H4 (cell line): ENCODE measurements around the gene ATG4C. TPM values are rescaled to one million over a fixed set of nuclear protein-coding genes. Genes with fewer than 3 reads are reported as not detected.
A peak's percentile ranks its signal among the peaks of the same experiment; 100 is the strongest.
"Not testable (repeated sequence)": the region's sequence is repeated elsewhere in the genome, so short reads cannot be mapped to it uniquely, and the experiment has no call there.

Experiments used
- DNase-seq: peaks from one replicate; pipeline ENCODE4 v3.0.0-alpha.2; 2015; ENCODE audit warnings: low spot score
- total RNA-seq: library from RNA; depleted of rRNA; stranded (reverse); fragments of >200 nt; shearing (Covaris generic); gene quantifications from 2 replicates; pipeline ENCODE4 v1.2.3, GENCODE V29; 2014

The ATG4C gene
- total RNA-seq, 1 experiment from 2014 or later = 14.1 TPM

DNA sequence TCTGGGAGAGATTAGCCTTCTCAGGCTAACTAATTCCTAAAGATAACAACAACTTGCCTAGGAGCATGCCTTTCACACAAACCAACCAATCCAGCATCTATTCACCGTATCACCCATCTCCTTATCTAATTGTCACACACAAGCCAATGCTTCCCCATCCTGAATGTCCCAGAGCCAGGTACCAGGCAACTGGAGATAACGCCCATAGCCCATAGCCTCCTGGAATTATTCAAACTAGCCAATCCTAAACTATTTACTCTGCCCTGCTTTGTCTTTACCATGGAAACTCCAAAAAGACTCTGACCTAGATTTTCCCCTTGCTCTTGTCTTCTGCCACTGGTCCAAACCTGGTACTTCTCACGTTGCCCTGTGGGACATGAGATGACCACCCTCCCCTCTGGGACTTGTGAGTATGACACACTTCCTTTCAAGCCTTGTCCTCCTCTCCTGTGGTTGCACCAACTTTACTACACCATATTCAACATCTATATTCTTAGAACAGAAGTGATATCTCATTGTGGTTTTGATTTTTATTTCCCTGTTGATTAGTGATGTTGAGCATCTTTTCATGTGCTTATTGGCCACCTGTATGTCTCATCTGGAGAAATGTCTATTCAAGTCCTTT is 8.8 kb upstream of the ATG4C start:
- DNase-seq = no peak

DNA sequence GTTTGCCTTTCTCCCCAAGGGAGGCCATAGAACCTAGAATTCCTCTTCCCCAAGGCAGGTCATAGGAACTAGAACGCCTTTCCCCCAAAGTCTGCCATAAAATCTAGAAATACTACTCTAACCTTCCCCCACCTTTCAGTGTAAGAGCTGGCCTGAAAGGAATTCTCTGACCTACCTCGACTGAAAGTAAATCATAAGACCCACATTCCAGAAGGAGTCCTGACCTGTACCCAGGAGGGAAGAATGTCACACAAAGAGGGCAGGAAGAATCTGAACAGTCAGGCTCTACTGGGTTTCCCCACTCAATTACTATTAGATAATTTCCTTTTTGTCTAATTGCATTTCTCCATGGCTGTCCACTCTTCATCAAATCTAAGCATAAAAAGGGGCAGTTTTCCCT is 5.7 kb upstream of the ATG4C start:
- no peak for DNase-seq

DNA sequence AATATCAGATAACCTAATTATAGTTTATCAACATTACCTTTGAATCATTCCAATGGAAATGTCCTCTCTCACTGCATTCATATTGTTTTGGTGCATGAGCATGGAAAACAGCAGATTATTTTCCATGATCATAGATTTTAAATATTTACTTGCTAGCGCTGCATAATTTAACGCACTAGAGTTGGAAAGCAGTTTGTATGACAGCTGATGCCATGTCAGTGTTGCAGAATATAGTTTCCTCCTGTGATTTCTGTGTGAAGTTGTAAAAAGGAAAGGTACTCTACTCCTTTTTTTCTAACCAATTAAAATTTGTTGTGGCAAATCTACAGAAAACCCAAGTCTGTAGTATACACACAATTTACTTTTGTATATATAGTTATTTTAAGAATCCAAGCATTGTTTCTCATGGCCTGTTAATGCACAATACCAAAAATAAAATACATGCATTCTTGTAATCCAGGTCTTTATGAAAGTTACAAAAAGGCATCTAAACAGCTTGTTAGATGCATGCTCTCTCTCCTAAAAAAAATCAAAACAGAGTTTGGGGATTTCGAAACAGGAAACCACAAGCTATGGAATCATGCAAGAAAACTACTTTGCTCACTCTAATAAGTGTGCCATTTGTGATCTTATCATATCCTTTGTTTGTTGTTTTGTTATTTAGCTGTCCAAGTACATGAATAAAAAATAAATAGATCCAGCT is 1.9 kb upstream of the ATG4C start:
- peak; percentile 50 for DNase-seq

DNA sequence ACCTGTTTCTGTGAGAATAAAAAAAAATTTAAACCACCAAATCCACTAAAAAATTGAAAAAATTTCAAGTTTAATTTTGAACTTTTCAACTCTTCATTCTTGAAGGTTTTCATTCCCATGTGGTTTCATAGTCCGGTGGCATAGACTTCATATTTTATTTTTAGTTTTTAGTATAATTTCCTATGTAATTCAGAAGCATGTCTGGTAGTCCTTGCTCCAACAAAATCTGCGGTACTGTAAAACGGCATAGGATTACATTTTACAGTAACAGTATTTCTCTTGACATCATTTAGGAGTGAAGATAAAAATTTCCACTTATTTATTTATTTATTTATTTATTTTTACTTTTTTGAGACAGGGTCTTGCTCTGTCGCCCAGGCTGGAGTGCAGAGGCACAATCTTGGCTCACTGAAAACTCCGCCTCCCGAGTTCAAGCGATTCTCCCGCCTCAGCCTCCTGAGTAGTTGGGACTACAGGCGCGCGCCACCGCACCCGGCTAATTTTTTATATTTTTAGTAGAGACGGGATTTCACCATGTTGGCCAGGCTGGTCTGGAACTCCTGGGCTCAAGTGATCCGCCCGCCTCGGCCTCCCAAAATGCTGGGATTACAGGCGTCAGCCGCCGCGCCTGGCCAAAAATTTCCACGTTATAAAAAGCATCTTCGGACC is 1.3 kb upstream of the ATG4C start:
- not testable (repeated sequence) for DNase-seq

DNA sequence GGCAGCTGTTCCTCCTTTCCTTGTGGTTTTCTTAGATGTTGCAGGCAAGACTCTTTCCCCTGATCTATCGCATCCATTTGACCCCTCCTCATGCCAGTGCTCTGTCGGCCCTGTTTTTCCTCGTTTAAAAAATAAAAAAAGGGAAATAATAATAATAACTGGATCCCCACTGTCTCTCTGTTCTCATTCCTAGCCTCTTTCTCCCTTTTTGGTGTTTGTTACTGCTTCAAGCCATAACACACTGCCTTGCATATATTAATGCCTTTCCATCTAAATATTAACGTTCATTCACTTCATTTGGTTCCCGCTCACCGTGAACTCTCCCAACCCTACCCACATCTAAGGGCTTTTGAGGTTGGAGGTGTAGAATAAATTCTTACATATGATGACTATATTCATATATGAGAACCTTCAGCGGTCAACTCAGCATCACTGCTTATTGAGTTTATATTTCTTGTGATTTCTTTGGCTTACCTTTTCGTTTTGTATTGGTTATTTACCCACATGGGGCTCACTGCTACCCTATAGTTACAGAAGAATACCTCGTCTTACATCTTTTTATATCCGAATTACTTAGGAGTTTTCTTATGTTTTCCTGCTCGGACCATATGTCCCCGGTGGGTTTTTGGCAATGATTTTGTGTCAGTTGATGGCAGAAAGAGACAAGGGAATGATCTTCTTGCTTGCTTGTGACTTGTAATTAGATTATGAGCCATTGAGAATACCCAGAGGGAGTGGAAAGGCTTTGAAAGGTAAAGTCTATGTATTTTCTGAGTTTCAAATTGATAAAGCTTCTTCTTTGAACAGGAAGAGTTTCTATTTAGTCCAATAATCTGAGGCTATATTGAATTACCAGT is 805 bp downstream of the ATG4C start:
- no peak for DNase-seq

DNA sequence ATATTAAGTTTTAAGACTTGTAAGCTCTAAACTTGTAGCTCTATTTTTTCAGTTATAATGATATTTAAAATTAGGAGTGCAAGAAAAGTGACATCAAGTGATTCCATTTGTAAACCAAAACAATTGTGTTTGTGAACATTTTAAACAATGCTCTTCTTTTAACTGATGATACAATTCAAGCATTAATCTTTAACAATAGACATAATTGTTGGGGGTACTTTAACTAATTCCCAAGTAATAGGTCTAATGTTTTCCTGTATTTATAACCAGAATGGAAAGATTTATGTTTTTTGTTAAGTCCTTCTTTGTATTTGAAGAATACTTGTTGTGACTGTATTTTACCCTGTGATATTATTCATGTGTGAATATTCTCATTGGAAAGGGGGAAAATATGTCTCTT is 6.8 kb downstream of the ATG4C start:
- DNase-seq = no peak

DNA sequence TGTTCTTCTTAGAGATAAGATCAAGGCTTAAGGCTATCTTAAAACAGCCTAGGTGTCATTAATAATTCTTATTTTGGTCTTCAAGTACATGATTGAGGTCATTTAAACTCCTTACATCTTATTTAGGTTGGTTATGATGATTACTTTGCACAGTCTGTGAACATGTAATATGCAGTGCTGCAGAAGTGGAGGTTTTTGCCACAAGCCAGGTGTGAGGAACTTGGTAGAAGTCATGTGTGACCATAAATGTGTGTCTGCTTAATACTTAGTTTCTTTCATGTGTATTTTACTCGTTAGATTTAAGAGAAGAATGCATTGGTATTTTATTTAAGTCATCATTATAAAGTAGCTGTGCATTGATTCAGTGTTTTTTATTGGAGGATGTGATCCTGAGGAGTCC is 10.1 kb downstream of the ATG4C start:
- no peak for DNase-seq

DNA sequence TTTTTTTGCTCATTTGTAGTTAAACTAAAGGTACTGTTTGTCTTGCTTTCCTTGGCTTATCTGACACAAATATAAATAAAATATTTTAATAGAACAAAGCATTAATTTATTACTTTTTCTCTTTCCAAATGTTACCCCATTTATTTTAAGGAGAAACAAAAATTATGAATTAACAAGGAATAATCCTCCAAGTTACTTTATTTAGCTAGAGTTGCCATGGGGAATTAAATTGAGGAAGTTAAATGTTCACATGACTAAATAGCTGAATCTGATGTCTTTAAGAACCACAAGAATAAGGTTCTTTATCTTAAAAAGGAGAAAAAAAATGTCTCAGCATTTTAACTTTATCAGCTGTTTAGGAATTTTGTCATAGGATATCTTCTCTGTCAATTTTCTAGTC is 12.3 kb downstream of the ATG4C start:
- no peak for DNase-seq

DNA sequence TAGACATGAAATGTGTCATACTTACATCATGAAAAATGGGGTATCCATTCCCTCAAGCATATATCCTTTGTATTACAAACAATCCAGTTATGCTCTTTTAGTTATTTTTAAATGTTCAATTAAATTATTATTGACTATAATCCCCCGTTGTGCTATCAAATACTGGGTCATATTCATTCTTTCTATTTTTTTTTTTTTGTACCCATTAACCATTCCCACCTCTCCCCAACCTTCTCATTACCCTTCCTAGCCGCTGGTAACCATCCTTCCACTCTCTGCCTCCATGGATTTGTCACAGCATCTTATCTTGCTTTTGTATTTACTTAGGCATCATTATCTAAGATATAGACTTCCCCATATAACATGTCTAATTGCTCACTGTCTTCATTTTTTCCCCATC is 15.8 kb downstream of the ATG4C start:
- no peak for DNase-seq

DNA sequence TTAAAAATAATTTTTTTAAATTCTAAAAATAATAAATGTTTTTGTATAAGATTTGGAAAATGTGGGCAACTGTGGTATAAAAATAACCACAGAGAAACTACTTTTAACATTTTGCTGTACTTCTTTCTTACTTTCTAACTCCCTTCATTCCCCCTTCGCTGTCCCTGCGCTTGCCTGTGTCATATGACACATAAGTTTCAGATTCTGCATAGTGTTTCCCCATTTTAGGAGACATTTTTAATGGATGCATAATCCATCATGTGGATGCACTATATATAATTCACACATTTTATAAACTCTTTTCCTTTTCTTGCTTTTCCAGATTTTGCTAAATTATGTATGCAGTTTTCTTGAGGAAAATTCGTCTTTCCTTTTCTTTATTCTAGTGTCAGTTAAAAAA is 16.3 kb downstream of the ATG4C start:
- DNase-seq = no peak

DNA sequence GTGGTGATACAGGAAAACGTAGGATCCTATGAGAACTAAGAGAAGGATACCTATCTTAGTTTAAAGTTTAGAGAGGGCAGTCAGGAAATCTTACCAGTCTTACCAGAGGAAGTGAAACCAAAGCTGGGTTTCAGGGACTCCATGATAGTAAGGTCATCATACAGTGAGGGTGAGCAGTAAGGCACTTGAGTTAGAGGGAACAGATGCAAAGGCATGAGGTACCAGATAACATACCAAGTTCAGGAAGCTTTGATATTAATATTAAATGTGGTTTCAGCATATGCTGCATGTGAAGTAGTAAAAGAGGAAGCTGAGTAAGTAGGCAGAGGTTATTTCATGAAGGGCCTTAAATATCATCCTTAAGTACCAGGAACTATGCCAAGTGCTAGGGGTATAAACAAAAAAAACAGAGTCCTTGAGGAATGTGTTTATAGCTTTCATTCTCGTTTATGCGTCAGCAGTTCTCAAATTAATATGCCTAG is 16.9 kb downstream of the ATG4C start:
- DNase-seq = peak; percentile 70

DNA sequence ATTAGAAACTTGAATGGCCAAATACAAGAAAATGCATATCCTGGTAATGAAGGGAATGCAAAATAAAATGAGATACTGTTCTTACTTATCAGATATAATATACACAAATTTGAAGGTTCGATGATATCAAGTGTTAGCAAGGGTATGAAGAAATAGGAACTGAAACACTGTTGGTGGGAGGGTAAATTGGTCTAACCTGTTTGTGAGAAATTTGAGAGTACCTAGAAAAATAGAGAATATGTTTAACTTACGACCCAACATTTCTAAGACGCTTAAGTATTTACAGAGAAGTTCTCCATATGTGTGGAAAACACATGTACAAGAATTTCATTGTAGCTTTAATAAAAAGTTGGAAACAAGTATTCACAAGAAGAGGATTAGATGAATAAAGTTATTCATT is 25.9 kb downstream of the ATG4C start:
- DNase-seq = no peak

DNA sequence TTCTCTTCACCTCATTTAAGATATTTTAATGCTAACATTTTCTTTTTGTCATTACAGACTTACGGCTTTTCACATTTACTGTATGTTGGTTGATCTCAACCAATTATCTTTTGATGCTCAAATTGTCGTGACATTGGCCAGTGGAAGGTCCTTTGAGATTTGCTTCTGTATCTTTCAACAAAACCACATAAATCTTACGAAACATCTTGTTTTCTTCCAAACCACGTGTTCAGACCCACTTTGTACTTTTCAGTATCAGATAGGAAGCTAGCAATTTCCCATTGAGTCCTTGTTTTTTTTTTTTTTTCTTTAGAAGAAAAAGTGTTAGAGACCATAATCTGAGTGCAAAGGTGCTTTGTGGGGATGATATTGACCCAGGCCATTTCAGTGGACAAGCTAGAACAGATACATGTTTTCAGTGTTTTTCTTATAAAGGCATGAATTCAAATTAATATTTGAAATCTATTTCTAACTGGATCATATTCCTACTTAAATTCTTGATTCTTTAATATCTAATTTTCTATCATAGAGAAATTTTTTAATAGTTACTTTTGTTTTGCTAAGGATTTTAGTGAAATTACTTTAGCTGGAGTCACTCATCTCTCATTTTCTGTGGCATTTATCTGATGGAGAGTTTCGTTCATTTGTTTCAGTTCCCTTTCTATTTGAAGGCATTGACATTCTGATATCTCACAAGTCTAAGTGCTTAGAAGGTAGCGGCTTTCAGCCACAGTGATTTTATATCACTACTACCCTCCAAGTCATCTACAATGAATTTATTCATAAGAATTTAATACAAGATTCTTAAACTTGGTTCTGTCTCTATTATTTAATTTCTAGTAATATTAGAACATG is 26.7 kb downstream of the ATG4C start:
- DNase-seq = no peak

DNA sequence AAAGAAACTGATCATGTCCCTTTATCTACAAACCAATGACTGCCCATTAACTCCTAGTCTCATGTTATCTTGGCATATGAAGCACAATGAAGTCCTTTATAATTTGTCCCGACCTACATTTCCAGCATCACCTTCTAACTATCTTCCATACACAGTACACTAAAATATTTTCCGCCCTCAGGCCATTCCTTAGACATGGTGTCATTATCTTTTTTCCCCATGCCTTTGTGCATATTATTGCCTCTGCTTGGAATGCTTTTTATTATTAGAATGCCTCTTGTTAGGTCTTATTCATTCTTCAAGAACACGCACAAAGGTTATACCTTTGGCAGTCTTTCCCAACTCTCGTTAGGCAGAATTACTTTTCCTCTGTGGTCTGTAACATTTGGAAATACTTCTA is 39.6 kb downstream of the ATG4C start:
- no peak for DNase-seq

DNA sequence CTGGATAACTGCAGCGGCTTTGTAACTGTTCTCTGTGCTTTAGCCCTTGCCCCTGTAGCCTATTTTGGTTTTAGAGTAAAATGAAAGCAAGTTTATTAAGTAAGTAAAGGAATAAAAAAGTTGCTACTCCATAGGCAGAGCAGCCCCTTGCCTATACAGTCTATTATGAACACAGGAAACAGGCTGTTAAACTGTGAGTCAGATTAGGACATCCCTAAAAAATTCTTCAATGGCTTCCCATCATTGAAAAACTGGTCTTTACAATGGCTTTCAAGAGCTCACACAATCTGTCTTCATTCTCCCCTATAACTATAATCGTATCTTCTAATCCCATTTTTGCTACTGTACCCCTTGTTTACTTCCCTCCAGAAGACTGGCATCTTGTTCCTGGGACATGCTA is 43.0 kb downstream of the ATG4C start:
- DNase-seq = no peak

DNA sequence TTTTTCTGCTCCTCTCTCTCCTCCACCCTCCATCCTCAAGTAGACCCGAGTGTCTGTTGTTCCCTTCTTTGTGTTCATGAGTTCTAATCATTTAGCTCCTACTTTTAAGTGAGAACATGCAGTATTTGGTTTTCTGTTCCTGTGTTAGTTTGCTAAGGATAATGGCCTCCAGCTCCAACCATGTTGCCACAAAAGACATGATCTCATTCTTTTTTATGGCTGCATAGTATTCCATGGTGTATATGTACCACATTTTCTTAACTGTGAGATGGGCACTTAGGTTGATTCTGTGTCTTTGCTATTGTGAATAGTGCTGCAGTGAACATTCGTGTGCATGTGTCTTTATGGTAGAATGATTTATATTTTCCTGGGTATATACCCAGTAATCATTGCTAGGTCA is 43.9 kb downstream of the ATG4C start:
- DNase-seq = not testable (repeated sequence)

DNA sequence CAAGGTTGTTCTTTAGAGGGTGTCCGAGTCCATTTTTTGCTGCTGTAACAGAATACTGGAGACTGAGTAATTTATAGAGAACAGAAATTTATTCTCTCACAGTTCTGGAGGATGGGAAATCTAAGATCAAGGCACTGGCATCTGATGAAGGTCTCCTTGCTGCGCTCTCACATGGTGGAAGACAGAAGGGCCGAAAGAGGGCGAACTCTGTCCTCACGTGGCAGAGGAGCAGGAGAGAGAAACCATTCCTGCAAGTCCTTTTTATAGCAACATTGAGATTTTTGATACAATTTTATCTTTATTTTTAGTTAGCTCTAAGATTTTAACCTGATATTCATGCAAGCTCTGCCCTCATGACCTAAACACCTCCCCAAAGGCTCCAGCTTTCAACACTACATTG is 48.3 kb downstream of the ATG4C start:
- DNase-seq = no peak

DNA sequence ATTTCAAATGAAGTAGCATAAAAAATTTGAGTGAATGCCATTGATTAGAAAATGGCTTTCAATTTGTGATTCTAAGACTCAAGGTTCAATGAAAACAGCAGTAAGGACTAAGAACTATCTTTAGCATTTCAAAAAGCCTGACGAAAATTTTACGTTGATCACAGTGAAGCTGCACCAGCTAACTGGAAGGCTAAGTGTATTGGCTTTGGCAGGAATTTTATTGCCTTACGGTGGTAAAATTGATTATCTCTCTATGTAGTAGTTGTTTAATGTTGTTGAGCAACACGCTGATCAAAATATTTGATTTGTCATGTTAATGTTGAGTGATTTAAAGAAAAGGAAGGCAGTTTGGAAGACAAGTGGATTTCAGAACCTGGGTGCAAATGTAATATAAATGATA is 49.6 kb downstream of the ATG4C start:
- DNase-seq = no peak

DNA sequence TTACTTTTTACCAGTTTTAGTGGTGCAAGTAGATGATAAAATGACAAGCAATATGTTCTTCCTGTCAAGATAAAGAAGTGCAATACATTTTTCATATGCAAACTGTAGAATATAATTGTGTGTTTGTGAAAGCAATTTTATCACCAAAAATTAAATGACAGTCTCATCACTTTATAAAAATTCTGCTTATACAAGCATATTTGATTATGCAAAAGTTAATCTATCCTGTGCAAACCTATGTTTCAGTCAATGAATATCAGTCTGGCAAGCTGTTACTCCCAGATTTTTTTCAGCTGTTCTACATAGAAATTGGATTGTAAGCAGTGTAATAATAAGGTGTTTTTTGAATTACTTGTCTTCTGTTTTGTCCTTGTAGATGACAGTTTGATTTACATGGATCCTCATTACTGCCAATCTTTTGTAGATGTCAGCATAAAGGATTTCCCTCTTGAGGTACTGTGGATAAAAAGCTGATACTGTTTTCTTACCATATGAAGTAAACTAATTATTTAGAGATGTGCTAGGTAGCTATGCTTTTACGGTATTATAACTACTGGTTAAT is 50.5 kb downstream of the ATG4C start:
- no peak for DNase-seq

DNA sequence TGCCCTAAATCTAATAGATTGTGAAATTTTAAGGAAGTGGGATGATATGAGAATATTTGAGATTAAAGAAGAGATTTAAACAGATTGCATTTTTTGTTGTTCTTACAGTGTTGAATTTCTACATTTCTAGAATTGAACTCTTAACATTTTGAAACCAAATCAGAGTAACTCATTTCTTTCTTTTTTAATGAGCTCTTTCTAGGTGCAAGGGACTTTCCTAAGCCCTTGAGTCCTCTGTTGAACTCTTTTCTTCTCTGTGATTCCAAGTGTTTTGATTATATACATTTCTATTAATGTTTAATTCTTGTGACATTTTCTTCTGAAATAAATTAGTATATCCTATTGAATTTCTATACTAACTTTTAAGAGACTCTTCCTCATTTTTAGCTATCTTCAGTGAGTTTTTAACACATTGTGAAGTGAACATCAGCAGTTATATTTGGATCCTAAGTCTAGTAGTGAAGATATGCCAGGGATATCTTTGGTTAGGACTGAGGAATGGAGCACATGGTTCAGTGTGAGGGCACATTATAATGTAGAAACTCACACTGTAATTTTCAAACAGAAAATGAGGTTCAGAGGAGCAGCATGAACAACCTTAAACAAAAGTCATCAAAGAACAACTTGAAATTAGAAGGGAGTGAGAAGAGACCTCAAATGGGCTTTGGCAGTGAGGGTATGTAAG is 53.1 kb downstream of the ATG4C start:
- no peak for DNase-seq
